NOMO-1 treated with dmso at 0.1 percent for 144 hours (cell line): ENCODE results near the gene MUC5AC.

Experiments
- DNase-seq: peaks from one replicate; lab custom pipeline; 2025; ENCODE audit not compliant: unreplicated experiment; lab: John Stamatoyannopoulos, UW

Gene MUC5AC

GRCh38 chr11:1120532-1121330 lies 37.0 kb upstream of the MUC5AC start:
- no peak for DNase-seq

- DNase-seq: no peak
Observed at GRCh38 chr11:1121331-1121812, 36.4 kb upstream of the MUC5AC start.

GRCh38 chr11:1121813-1122663 lies 35.7 kb upstream of the MUC5AC start:
- no peak for DNase-seq

- no peak for DNase-seq
Observed at GRCh38 chr11:1122664-1123002, 35.1 kb upstream of the MUC5AC start.

GRCh38 chr11:1123970-1124369 lies 33.8 kb upstream of the MUC5AC start:
- DNase-seq: no peak

- no peak for DNase-seq
Observed at GRCh38 chr11:1125803-1126202, 31.9 kb upstream of the MUC5AC start.

- DNase-seq: no peak
Observed at GRCh38 chr11:1126491-1126926, 31.2 kb upstream of the MUC5AC start.

- DNase-seq: no peak
Observed at GRCh38 chr11:1126935-1127663, 30.7 kb upstream of the MUC5AC start.

GRCh38 chr11:1127664-1128162 lies 30.0 kb upstream of the MUC5AC start:
- no peak for DNase-seq

- no peak for DNase-seq
Observed at GRCh38 chr11:1128311-1129142, 29.2 kb upstream of the MUC5AC start.

GRCh38 chr11:1129143-1129610 lies 28.6 kb upstream of the MUC5AC start:
- DNase-seq: no peak

- no peak for DNase-seq
Observed at GRCh38 chr11:1129611-1130160, 28.1 kb upstream of the MUC5AC start.

GRCh38 chr11:1130276-1131032 lies 27.3 kb upstream of the MUC5AC start:
- DNase-seq: no peak

GRCh38 chr11:1131033-1131911 lies 26.5 kb upstream of the MUC5AC start:
- no peak for DNase-seq

- DNase-seq: no peak
Observed at GRCh38 chr11:1134848-1135445, 22.8 kb upstream of the MUC5AC start.

- DNase-seq: no peak
Observed at GRCh38 chr11:1138097-1138496, 19.7 kb upstream of the MUC5AC start.

- DNase-seq: no peak
Observed at GRCh38 chr11:1139441-1140083, 18.2 kb upstream of the MUC5AC start.
